AG10803 (cell line): ENCODE data around the gene MPP1.

ENCODE experiments used
- DNase-seq: peaks from one replicate; pipeline ENCODE4 v3.0.0; 2010; ENCODE audit warnings: low read depth
- H3K4me3 ChIP-seq: 2 replicates; pipeline ENCODE4 v1.5.1; 2011; ENCODE audit warnings: mild to moderate bottlenecking, low read length, control low read depth
- CTCF ChIP-seq: conservative IDR thresholded peaks from 2 replicates; pipeline ENCODE4 v1.5.1; 2011; ENCODE audit warnings: mild to moderate bottlenecking, low read length, control low read depth, inconsistent platforms

MPP1 gene

GRCh38 chrX:154749856-154750255 lies 55.4 kb downstream of the MPP1 start:
- H3K4me3 ChIP-seq = no peak overlapping the region
- DNase-seq = no peak
- TF ChIP-seq CTCF = no peak

- H3K4me3 ChIP-seq = no peak overlapping the region
- no peak for DNase-seq
- TF ChIP-seq CTCF = peak; percentile 68
Measured at GRCh38 chrX:154748712-154749339, 56.5 kb downstream of the MPP1 start.

- no peak for TF ChIP-seq CTCF
- H3K4me3 ChIP-seq = no peak overlapping the region
- no peak for DNase-seq
Measured at GRCh38 chrX:154742613-154743012, 62.7 kb downstream of the MPP1 start.

- no peak overlapping the region for H3K4me3 ChIP-seq
- TF ChIP-seq CTCF = no peak
- DNase-seq = no peak
Measured at GRCh38 chrX:154739952-154740465, 65.3 kb downstream of the MPP1 start.

GRCh38 chrX:154738011-154738738 lies 67.1 kb downstream of the MPP1 start:
- H3K4me3 ChIP-seq = no peak overlapping the region
- TF ChIP-seq CTCF = no peak

GRCh38 chrX:154737136-154737535 lies 68.1 kb downstream of the MPP1 start:
- H3K4me3 ChIP-seq = no peak overlapping the region
- TF ChIP-seq CTCF = no peak
- DNase-seq = no peak

More at GRCh38 chrX:154738011-154738738, 67.1 kb downstream of the MPP1 start:
- peak; percentile 79 for DNase-seq
